H9 (cell line): Measurements from ENCODE around the gene FHOD3. TPM values are rescaled to one million over a fixed set of nuclear protein-coding genes. Genes with fewer than 3 reads are reported as not detected.
A peak's percentile ranks its signal among the peaks of the same experiment; 100 is the strongest.

Experiments used
- DNase-seq: peaks from one replicate; pipeline ENCODE4 v3.0.0-alpha.2; 2017
- H2AFZ ChIP-seq: one replicate; pipeline ENCODE4 v1.6.1; 2013; ENCODE audit warnings: mild to moderate bottlenecking, low read length, control low read depth, moderate library complexity
- H2AK5ac ChIP-seq: 2 replicates; pipeline ENCODE4 v1.6.1; 2013; ENCODE audit warnings: low read length, control low read depth, mixed read lengths; ENCODE audit not compliant: insufficient read length
- H2BK120ac ChIP-seq: one replicate; pipeline ENCODE4 v1.6.1; 2013; ENCODE audit warnings: low read depth, mild to moderate bottlenecking, low read length, control low read depth, inconsistent platforms; ENCODE audit not compliant: poor library complexity, severe bottlenecking
- H2BK12ac ChIP-seq: 2 replicates; pipeline ENCODE4 v1.6.1; 2013; ENCODE audit warnings: low read length, control low read depth, mixed read lengths, low read depth; ENCODE audit not compliant: insufficient read length
- H2BK15ac ChIP-seq: 2 replicates; pipeline ENCODE4 v1.6.1; 2013; ENCODE audit warnings: low read depth, low read length, control low read depth
- H2BK20ac ChIP-seq: one replicate; pipeline ENCODE4 v1.6.1; 2013; ENCODE audit warnings: low read depth, mild to moderate bottlenecking, low read length, control low read depth, inconsistent platforms; ENCODE audit not compliant: poor library complexity, severe bottlenecking
- H2BK5ac ChIP-seq: 2 replicates; pipeline ENCODE4 v1.6.1; 2013; ENCODE audit warnings: low read length, control low read depth, mixed read lengths; ENCODE audit not compliant: insufficient read length
- H3K14ac ChIP-seq: 2 replicates; pipeline ENCODE4 v1.6.1; 2013; ENCODE audit warnings: low read length, control low read depth; ENCODE audit not compliant: insufficient read depth
- H3K18ac ChIP-seq: 2 replicates; pipeline ENCODE4 v1.6.1; 2013; ENCODE audit warnings: low read depth, mild to moderate bottlenecking, mixed read lengths, low read length, control low read depth; ENCODE audit not compliant: insufficient read length
- H3K23ac ChIP-seq: 2 replicates; pipeline ENCODE4 v1.6.1; 2013; ENCODE audit warnings: low read length, control low read depth, mixed read lengths, low read depth; ENCODE audit not compliant: insufficient read length
- H3K23me2 ChIP-seq: 2 replicates; pipeline ENCODE4 v1.6.1; 2013; ENCODE audit warnings: low read depth, mild to moderate bottlenecking, mixed read lengths, low read length, control low read depth; ENCODE audit not compliant: insufficient read length, poor library complexity, severe bottlenecking
- H3K27ac ChIP-seq: 2 replicates; pipeline ENCODE4 v1.5.1; 2013; ENCODE audit warnings: low read length, control low read depth, mixed read lengths, low read depth; ENCODE audit not compliant: insufficient read length
- H3K27me3 ChIP-seq: 2 replicates; pipeline ENCODE4 v1.6.1; 2013; ENCODE audit warnings: low read length, control low read depth, inconsistent platforms; ENCODE audit not compliant: insufficient read depth
- H3K4ac ChIP-seq: 2 replicates; pipeline ENCODE4 v1.6.1; 2013; ENCODE audit warnings: low read depth, mild to moderate bottlenecking, control low read depth, inconsistent platforms, low read length, moderate library complexity
- H3K4me1 ChIP-seq: 2 replicates; pipeline ENCODE4 v1.6.1; 2013; ENCODE audit warnings: low read length, control low read depth, inconsistent platforms; ENCODE audit not compliant: insufficient read depth
- H3K4me2 ChIP-seq: 2 replicates; pipeline ENCODE4 v1.6.1; 2013; ENCODE audit warnings: low read length, control low read depth, mixed read lengths; ENCODE audit not compliant: insufficient read length, insufficient read depth
- H3K56ac ChIP-seq: 2 replicates; pipeline ENCODE4 v1.6.1; 2013; ENCODE audit warnings: low read depth, mild to moderate bottlenecking, mixed read lengths, low read length, control low read depth; ENCODE audit not compliant: insufficient read length
- H3K79me1 ChIP-seq: 2 replicates; pipeline ENCODE4 v1.6.1; 2013; ENCODE audit warnings: low read depth, mild to moderate bottlenecking, moderate library complexity, low read length, control low read depth, inconsistent platforms; ENCODE audit not compliant: insufficient read depth, poor library complexity, severe bottlenecking
- H3K79me2 ChIP-seq: 2 replicates; pipeline ENCODE4 v1.6.1; 2013; ENCODE audit warnings: low read length, control low read depth, inconsistent platforms; ENCODE audit not compliant: insufficient read depth
- H3K9ac ChIP-seq: 2 replicates; pipeline ENCODE4 v1.6.1; 2013; ENCODE audit warnings: low read length, control low read depth, mixed read lengths; ENCODE audit not compliant: insufficient read length; ENCODE audit errors: extremely low read depth
- H3K9me3 ChIP-seq: one replicate; pipeline ENCODE4 v1.6.1; 2013; ENCODE audit warnings: low read depth, low read length, inconsistent platforms; ENCODE audit not compliant: control insufficient read depth
- H3T11ph ChIP-seq: one replicate; pipeline ENCODE4 v1.6.1; 2013; ENCODE audit warnings: mild to moderate bottlenecking, low read length, control low read depth, inconsistent platforms
- H4K20me1 ChIP-seq: one replicate; pipeline ENCODE4 v1.6.1; 2013; ENCODE audit not compliant: control insufficient read depth, insufficient read length, insufficient read depth
- H4K5ac ChIP-seq: 2 replicates; pipeline ENCODE4 v1.6.1; 2013; ENCODE audit warnings: low read depth, mild to moderate bottlenecking, mixed read lengths, low read length, control low read depth; ENCODE audit not compliant: insufficient read length
- H4K8ac ChIP-seq: replicated peaks from 2 replicates; pipeline ENCODE4 v1.6.1; 2013; ENCODE audit warnings: low read length, control low read depth, mixed read lengths, low read depth; ENCODE audit not compliant: insufficient read length
- H4K91ac ChIP-seq: 2 replicates; pipeline ENCODE4 v1.6.1; 2013; ENCODE audit warnings: low read depth, mild to moderate bottlenecking, moderate library complexity, mixed read lengths, low read length, control low read depth; ENCODE audit not compliant: insufficient read length
- H3K27ac Mint-ChIP-seq, 3 experiments: 2 replicates in 2 of 3; 3 replicates in 1 of 3; pipeline ENCODE4 v1.8.0; 2020 to 2021; ENCODE audit warnings: mixed read lengths in 3 of 3, mild to moderate bottlenecking in 1 of 3, moderate library complexity in 1 of 3
- H3K27me3 Mint-ChIP-seq: 2 replicates; pipeline ENCODE4 v1.8.0; 2021; ENCODE audit warnings: low read depth, mild to moderate bottlenecking, moderate library complexity, mixed read lengths
- H3K36me3 Mint-ChIP-seq, 3 experiments: 2 replicates in 2 of 3; 3 replicates in 1 of 3; pipeline ENCODE4 v1.8.0; 2020 to 2021; ENCODE audit warnings: low read depth in 3 of 3, mixed read lengths in 3 of 3; ENCODE audit not compliant: insufficient read depth in 1 of 3
- H3K4me1 Mint-ChIP-seq, 2 experiments: 2 replicates each; pipeline ENCODE4 v1.8.0; 2020; ENCODE audit warnings: mixed read lengths in 2 of 2
- H3K4me3 Mint-ChIP-seq, 2 experiments: 2 replicates in 1 of 2; 3 replicates in 1 of 2; pipeline ENCODE4 v1.8.0; 2020 to 2021; ENCODE audit warnings: mild to moderate bottlenecking in 2 of 2, mixed read lengths in 2 of 2, moderate library complexity in 1 of 2
- H3K9me3 Mint-ChIP-seq, 2 experiments: 2 replicates in 1 of 2; 3 replicates in 1 of 2; pipeline ENCODE4 v1.8.0; 2020; ENCODE audit warnings: mild to moderate bottlenecking in 2 of 2, mixed read lengths in 2 of 2, moderate library complexity in 1 of 2
- CTCF ChIP-seq: fragments of 200-600 bp; sonication (generic); conservative IDR thresholded peaks from 3 replicates; pipeline ENCODE4 v1.8.0; 2021; ENCODE audit warnings: antibody characterized with exemption, mild to moderate bottlenecking
- WGBS: extraction: QIAGEN DNeasy Blood & Tissue Kit; methylation state at CpG from one replicate; pipeline ENCODE4 v1.1.7; 2013; ENCODE audit warnings: missing lambda C conversion rate, low lambda C conversion rate, mixed read lengths; ENCODE audit not compliant: insufficient read length; ENCODE audit errors: extremely low coverage; 5-methylcytosine and 5-hydroxymethylcytosine counted together
- total RNA-seq: library from RNA; stranded (reverse); gene quantifications from 2 replicates; pipeline ENCODE4 v1.2.1, GENCODE V29; 2021

FHOD3 gene
- total RNA-seq, 1 experiment from 2014 or later, result 8.0 TPM

- Histone ChIP-seq H3K18ac (no peak overlapping the region), H2AFZ (no peak overlapping the region), H3K56ac (no peak overlapping the region), H4K5ac (no peak overlapping the region), H3K23me2 (no peaks in the 10 kb centered on the region), H2BK5ac (no peak overlapping the region), H4K20me1 (no peaks in the 10 kb centered on the region), H2BK20ac (no peak overlapping the region), H3K9me3 (no peaks in the 10 kb centered on the region), H2BK12ac (no peak overlapping the region), H4K91ac (no peak overlapping the region), H3K4me2 (no peak overlapping the region), H2AK5ac (no peak overlapping the region), H3K23ac (no peak overlapping the region), H2BK120ac (no peak overlapping the region), H3K27ac (no peak overlapping the region), H3T11ph (no peak overlapping the region), H3K79me1 (no peaks in the 10 kb centered on the region), H3K4ac (no peak overlapping the region), H4K8ac (no peak overlapping the region), H3K4me1 (no peaks in the 10 kb centered on the region), H2BK15ac (no peak overlapping the region), H3K14ac (no peak overlapping the region), H3K79me2 (no peaks in the 10 kb centered on the region), H3K27me3 (no peaks in the 10 kb centered on the region), H3K9ac (no peak overlapping the region)
- H3K36me3 Mint-ChIP-seq, result peaks cover 0 to 18% (median 5%) of the 10 kb centered on the region in 3 experiments; a peak in 5 of 7 replicates
- no peaks in the 10 kb centered on the region for H3K27me3 Mint-ChIP-seq
- DNase-seq, result no peak
- TF ChIP-seq CTCF, result no peak
- WGBS, result no CpG with 5 or more reads among the region's 6 CpGs
- peak overlapping the region; percentile 6 to 78 (median 50); a peak in 3 of 7 replicates for H3K27ac Mint-ChIP-seq
- no peaks in the 10 kb centered on the region for H3K4me1 Mint-ChIP-seq
- no peaks in the 10 kb centered on the region; a peak in 1 of 5 replicates for H3K9me3 Mint-ChIP-seq
- H3K4me3 Mint-ChIP-seq, result no peak overlapping the region
These were observed 446.9 kb downstream of the FHOD3 start for GRCh38 chr18:36744261-36744876.
